ENCODE data around the gene LDB2.

Gene LDB2

GRCh38 chr4:16887887-16888286 is 10.6 kb downstream of the LDB2 start:
- DNase-seq (ENCODE audit: extremely low read depth in 1 of 2, low read depth in 1 of 2), result no peak

- no peak for DNase-seq (ENCODE audit: extremely low read depth in 1 of 2, low read depth in 1 of 2)
These were observed 13.6 kb downstream of the LDB2 start for GRCh38 chr4:16884673-16885460.

- no peak for DNase-seq (ENCODE audit: extremely low read depth in 1 of 2, low read depth in 1 of 2)
These were observed 14.6 kb downstream of the LDB2 start for GRCh38 chr4:16883806-16884205.

- DNase-seq (ENCODE audit: extremely low read depth in 1 of 2, low read depth in 1 of 2), result no peak
These were observed 17.1 kb downstream of the LDB2 start for GRCh38 chr4:16881151-16881884.

- no peak for DNase-seq (ENCODE audit: extremely low read depth in 1 of 2, low read depth in 1 of 2)
These were observed 23.0 kb downstream of the LDB2 start for GRCh38 chr4:16875487-16875886.

GRCh38 chr4:16869594-16870245 is 28.7 kb downstream of the LDB2 start:
- no peak for DNase-seq (ENCODE audit: extremely low read depth in 1 of 2, low read depth in 1 of 2)

- DNase-seq (ENCODE audit: extremely low read depth in 1 of 2, low read depth in 1 of 2), result no peak
These were observed 29.8 kb downstream of the LDB2 start for GRCh38 chr4:16868674-16869073.

GRCh38 chr4:16867827-16868226 is 30.6 kb downstream of the LDB2 start:
- no peak for DNase-seq (ENCODE audit: extremely low read depth in 1 of 2, low read depth in 1 of 2)

GRCh38 chr4:16866974-16867373 is 31.5 kb downstream of the LDB2 start:
- no peak for DNase-seq (ENCODE audit: extremely low read depth in 1 of 2, low read depth in 1 of 2)

- DNase-seq (ENCODE audit: extremely low read depth in 1 of 2, low read depth in 1 of 2), result no peak
These were observed 32.6 kb downstream of the LDB2 start for GRCh38 chr4:16865897-16866283.

GRCh38 chr4:16865209-16865896 is 33.1 kb downstream of the LDB2 start:
- DNase-seq (ENCODE audit: extremely low read depth in 1 of 2, low read depth in 1 of 2), result no peak

GRCh38 chr4:16864199-16864598 is 34.2 kb downstream of the LDB2 start:
- no peak for DNase-seq (ENCODE audit: extremely low read depth in 1 of 2, low read depth in 1 of 2)

- DNase-seq (ENCODE audit: extremely low read depth in 1 of 2, low read depth in 1 of 2), result no peak
These were observed 35.7 kb downstream of the LDB2 start for GRCh38 chr4:16862697-16863096.

GRCh38 chr4:16860516-16860915 is 37.9 kb downstream of the LDB2 start:
- no peak for DNase-seq (ENCODE audit: extremely low read depth in 1 of 2, low read depth in 1 of 2)

GRCh38 chr4:16859031-16859430 is 39.4 kb downstream of the LDB2 start:
- no peak for DNase-seq (ENCODE audit: extremely low read depth in 1 of 2, low read depth in 1 of 2)

- DNase-seq (ENCODE audit: extremely low read depth in 1 of 2, low read depth in 1 of 2), result no peak
These were observed 40.1 kb downstream of the LDB2 start for GRCh38 chr4:16858275-16858752.

GRCh38 chr4:16857425-16857824 is 41.0 kb downstream of the LDB2 start:
- DNase-seq (ENCODE audit: extremely low read depth in 1 of 2, low read depth in 1 of 2), result no peak

- DNase-seq (ENCODE audit: extremely low read depth in 1 of 2, low read depth in 1 of 2), result no peak
These were observed 44.8 kb downstream of the LDB2 start for GRCh38 chr4:16853640-16854039.

GRCh38 chr4:16852644-16853043 is 45.8 kb downstream of the LDB2 start:
- DNase-seq (ENCODE audit: extremely low read depth in 1 of 2, low read depth in 1 of 2), result no peak

GRCh38 chr4:16852228-16852627 is 46.2 kb downstream of the LDB2 start:
- DNase-seq (ENCODE audit: extremely low read depth in 1 of 2, low read depth in 1 of 2), result no peak

GRCh38 chr4:16846540-16847117 is 51.8 kb downstream of the LDB2 start:
- no peak for DNase-seq (ENCODE audit: extremely low read depth in 1 of 2, low read depth in 1 of 2)

Data from stimulated activated CD8-positive, alpha-beta memory T cell treated with anti-CD3 and anti-CD28 coated beads, Interleukin-7, amount 100 ng/mL, for 48 hours (primary cell).